ENCODE measurements around the gene CORO7. TPM values are rescaled to one million over a fixed set of nuclear protein-coding genes. Genes with fewer than 3 reads are reported as not detected.

CORO7 gene
- total and polyA plus RNA-seq, 9 of the 15 experiments (the other 6 are each of a cell fraction or from before 2014, with no cell fraction given), result 0.45 to 77.2 (median 18.7) TPM

DNA sequence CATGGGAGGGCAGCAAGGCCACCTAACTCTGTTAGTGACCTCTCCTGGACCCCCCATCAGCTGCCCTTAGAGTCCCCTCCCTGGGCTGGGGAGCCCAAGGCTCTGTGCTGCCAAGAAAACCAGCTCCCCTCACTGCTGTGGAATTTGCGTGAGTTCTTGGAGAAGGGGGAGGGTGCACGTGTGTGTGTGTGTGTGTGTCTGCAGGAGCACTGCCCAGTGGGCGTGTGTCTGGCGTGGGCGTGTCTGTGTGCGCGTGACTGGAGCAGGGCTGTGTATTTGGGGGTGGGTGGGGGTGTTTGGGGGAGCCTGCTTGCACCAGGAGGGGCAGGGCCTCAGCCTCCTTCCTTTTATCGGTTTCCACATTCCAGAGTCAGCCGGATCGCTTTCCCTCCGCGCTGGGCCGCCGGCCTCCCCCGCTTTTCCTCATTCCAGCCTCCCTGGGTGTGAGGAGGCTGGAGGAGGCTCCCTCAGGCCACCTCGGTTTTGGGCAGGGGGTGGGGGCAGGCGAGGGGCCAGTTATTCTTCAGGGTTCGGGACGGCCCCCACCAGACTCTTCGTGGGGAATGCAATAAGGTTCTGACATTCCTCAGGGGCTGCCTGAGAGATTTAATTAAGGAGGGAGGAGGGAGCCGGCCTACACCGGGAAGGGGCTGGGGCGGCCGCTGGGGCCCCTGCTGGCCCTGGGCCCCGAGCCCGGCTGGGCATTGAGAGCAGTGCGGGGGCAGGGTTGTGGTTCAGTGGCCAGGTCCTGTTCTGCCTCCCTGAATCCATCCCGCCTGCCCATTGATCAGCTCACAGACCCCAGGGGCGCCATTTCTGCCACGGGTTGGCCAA is 42.3 kb downstream of the CORO7 start (continued):
- TF ChIP-seq MNT (conservative IDR thresholded peaks at IDR 0.05) (peak in 1 of 2 experiments; percentile 71; a peak in 3 of 4 replicates), HDAC1 (IDR thresholded peaks at IDR 0.05) (peak in 1 of 2 experiments; percentile 34; a peak in 1 of 4 replicates), CREM (IDR thresholded peaks at IDR 0.05; ENCODE audit: low read depth) (0 out of 2 replicates have a peak, but pooled peaks have one; percentile 25), CEBPG (CRISPR knock-in tag; IDR thresholded peaks at IDR 0.05) (no peak), CEBPG (tag; conservative IDR thresholded peaks at IDR 0.05 in 1 of 2, IDR thresholded peaks at IDR 0.05 in 1 of 2) (no peak), POLR2G (IDR thresholded peaks at IDR 0.05; ENCODE audit: low read depth, low read length) (0 out of 2 replicates have a peak, but pooled peaks have one; percentile 26), ZNF316 (IDR thresholded peaks at IDR 0.05) (no peak), EGR1 (conservative IDR thresholded peaks at IDR 0.05) (peak; percentile 79), MAX (CRISPR knock-in tag; IDR thresholded peaks at IDR 0.05) (peak; percentile 51), SIN3A (IDR thresholded peaks at IDR 0.05; ENCODE audit: borderline replicate concordance in 2 of 2, control insufficient read depth in 1 of 2, low read depth in 2 of 2, low read length in 2 of 2) (peak in 1 of 2 experiments; percentile 36; a peak in 1 of 4 replicates), ZNF740 (CRISPR knock-in tag; IDR thresholded peaks at IDR 0.05) (no peak), ZNF740 (tag; IDR thresholded peaks at IDR 0.05) (no peak), CXXC5 (CRISPR knock-in tag; IDR thresholded peaks at IDR 0.05) (0 out of 2 replicates have a peak, but pooled peaks have one; percentile 14)
- TF ChIP-seq, protein P1, sequence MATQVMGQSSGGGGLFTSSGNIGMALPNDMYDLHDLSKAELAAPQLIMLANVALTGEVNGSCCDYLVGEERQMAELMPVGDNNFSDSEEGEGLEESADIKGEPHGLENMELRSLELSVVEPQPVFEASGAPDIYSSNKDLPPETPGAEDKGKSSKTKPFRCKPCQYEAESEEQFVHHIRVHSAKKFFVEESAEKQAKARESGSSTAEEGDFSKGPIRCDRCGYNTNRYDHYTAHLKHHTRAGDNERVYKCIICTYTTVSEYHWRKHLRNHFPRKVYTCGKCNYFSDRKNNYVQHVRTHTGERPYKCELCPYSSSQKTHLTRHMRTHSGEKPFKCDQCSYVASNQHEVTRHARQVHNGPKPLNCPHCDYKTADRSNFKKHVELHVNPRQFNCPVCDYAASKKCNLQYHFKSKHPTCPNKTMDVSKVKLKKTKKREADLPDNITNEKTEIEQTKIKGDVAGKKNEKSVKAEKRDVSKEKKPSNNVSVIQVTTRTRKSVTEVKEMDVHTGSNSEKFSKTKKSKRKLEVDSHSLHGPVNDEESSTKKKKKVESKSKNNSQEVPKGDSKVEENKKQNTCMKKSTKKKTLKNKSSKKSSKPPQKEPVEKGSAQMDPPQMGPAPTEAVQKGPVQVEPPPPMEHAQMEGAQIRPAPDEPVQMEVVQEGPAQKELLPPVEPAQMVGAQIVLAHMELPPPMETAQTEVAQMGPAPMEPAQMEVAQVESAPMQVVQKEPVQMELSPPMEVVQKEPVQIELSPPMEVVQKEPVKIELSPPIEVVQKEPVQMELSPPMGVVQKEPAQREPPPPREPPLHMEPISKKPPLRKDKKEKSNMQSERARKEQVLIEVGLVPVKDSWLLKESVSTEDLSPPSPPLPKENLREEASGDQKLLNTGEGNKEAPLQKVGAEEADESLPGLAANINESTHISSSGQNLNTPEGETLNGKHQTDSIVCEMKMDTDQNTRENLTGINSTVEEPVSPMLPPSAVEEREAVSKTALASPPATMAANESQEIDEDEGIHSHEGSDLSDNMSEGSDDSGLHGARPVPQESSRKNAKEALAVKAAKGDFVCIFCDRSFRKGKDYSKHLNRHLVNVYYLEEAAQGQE (IDR thresholded peaks at IDR 0.05; ENCODE audit: borderline replicate concordance), result 0 out of 2 replicates have a peak, but pooled peaks have one; percentile 31
- TF ChIP-seq, protein P1 (CRISPR knock-in tag; IDR thresholded peaks at IDR 0.05; ENCODE audit: low read depth), result no peak

Data from K562 (cell line).